ENCODE measurements around the gene FAM135A.
"Not testable (repeated sequence)": the region's sequence is repeated elsewhere in the genome, so short reads cannot be mapped to it uniquely, and the experiment has no call there.

Gene FAM135A

DNA sequence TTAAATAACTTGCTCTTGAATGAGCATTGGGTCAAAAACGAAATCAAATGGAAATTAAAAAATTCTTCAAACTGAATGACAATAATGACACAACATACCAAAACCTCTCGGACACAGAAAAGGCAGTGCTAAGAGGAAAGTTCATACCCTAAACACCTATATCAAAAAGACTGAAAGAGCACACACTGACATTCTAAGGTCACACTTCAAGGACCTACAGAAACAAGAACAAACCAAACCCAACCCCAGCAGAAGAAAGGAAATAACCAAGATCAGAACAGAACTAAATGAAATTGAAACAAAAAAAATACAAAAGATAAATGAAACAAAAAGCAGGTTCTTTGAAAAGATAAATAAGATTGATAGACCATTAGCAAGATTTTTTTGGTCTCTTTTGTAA is 194.1 kb downstream of the FAM135A start:
- in situ Hi-C loops (cut with MboI; ENCODE audit: low sequenced_read_pairs): not testable (repeated sequence)

DNA sequence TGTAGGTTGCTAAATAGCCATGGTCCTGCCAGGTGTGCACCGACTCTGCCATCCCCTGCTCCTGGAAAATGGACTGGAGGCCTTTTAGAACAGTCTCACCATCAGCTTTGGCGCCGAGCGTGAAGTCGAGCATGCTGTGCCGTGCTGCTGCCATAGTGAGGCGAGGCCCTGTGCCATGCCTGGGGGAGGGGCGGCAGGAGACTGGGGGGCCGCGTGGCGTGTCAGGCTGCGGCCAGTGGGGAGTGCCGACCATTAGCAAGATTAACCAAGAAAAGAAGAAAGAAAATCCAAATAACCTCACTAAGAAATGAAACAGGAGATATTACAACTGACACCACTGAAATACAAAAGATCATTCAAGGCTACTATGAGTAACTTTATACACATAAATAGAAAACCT is 195.9 kb downstream of the FAM135A start:
- in situ Hi-C loops (cut with MboI; ENCODE audit: low sequenced_read_pairs): not testable (repeated sequence)
